ENCODE data around the gene EYA4. TPM values are rescaled to one million over a fixed set of nuclear protein-coding genes. Genes with fewer than 3 reads are reported as not detected.

EYA4 gene
- total and polyA plus RNA-seq, 10 donors = 0.03 to 2.6 (median 1.3) TPM

DNA sequence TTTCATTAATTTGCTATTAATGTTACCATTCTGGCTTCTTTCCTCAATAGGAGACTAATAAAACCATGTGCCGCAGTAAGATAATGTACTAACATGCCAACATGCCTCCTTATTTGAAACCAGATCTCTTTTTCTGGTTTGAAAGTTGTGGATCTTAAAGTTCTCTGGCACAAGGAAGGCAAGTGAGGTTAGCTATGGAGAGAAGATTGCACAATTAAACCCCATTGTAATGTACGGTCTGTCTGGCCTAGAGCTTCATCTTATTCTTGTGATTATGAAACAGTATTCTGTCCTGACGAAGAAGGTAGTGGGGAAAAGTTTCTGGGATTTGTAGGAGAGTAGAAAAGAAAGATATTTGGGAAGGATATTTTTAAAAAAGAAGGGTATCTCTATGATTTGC lies 68.4 kb downstream of the EYA4 start:
- no peak for DNase-seq
- 75 to 87% (median 79%) methylated on average over 3 of the region's 3 CpGs for WGBS, 5 donors
- no peaks in the 10 kb centered on the region for H3K4me1 ChIP-seq
- TF ChIP-seq, protein P1, sequence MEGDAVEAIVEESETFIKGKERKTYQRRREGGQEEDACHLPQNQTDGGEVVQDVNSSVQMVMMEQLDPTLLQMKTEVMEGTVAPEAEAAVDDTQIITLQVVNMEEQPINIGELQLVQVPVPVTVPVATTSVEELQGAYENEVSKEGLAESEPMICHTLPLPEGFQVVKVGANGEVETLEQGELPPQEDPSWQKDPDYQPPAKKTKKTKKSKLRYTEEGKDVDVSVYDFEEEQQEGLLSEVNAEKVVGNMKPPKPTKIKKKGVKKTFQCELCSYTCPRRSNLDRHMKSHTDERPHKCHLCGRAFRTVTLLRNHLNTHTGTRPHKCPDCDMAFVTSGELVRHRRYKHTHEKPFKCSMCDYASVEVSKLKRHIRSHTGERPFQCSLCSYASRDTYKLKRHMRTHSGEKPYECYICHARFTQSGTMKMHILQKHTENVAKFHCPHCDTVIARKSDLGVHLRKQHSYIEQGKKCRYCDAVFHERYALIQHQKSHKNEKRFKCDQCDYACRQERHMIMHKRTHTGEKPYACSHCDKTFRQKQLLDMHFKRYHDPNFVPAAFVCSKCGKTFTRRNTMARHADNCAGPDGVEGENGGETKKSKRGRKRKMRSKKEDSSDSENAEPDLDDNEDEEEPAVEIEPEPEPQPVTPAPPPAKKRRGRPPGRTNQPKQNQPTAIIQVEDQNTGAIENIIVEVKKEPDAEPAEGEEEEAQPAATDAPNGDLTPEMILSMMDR (IDR thresholded peaks at IDR 0.05 in 8 of 11, conservative IDR thresholded peaks at IDR 0.05 in 3 of 11) = no peak
- no peak for TF ChIP-seq POLR2AphosphoS5 (IDR thresholded peaks at IDR 0.05)
- TF ChIP-seq POLR2A (IDR thresholded peaks at IDR 0.05) = no peak
- H3K27ac ChIP-seq = no peak overlapping the region
- peaks cover 0 to 6% (median 0%) of the 10 kb centered on the region in 8 donors for H3K9me3 ChIP-seq
- intact Hi-C loops (cut with DNase I; ENCODE audit: low total_unique reads) = no loop called here
- H3K4me3 ChIP-seq = no peak overlapping the region
- H3K27me3 ChIP-seq (replicated peaks in 1 of 7) = no peaks in the 10 kb centered on the region
- H3K36me3 ChIP-seq = no peaks in the 10 kb centered on the region

DNA sequence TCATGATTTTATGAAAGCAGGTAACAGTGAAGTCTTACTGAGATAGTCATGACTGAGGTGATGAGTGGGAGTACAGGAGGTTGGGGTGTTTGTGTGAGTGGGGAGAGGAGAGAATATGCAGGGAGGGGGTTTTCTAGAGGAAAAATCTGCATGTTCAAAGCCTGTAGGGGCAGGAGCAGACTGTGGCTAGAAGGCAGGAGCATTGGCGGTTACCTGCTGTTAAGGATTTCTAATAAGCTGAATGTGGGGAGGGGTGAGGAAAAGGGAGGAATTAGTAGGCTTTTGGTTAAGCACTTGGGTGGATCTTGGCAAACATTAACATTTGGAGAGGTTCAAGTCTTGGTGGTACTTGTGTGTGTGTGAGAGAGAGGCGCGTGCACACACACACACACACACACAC lies 70.8 kb downstream of the EYA4 start:
- DNase-seq = no peak
- H3K4me1 ChIP-seq = no peaks in the 10 kb centered on the region
- WGBS, 5 donors = 54 to 90% (median 79%) methylated on average over 3 of the region's 3 CpGs
- H3K27ac ChIP-seq = no peak overlapping the region
- no peak for TF ChIP-seq POLR2AphosphoS5 (IDR thresholded peaks at IDR 0.05)
- TF ChIP-seq, protein P1 (IDR thresholded peaks at IDR 0.05 in 8 of 11, conservative IDR thresholded peaks at IDR 0.05 in 3 of 11) = no peak
- no peak for TF ChIP-seq POLR2A (IDR thresholded peaks at IDR 0.05)
- H3K4me3 ChIP-seq = no peak overlapping the region
- H3K27me3 ChIP-seq (replicated peaks in 1 of 7) = no peaks in the 10 kb centered on the region
- peaks cover 0 to 6% (median 0%) of the 10 kb centered on the region in 8 donors for H3K9me3 ChIP-seq
- intact Hi-C loops (cut with DNase I; ENCODE audit: low total_unique reads) = no loop called here
- H3K36me3 ChIP-seq = no peaks in the 10 kb centered on the region

DNA sequence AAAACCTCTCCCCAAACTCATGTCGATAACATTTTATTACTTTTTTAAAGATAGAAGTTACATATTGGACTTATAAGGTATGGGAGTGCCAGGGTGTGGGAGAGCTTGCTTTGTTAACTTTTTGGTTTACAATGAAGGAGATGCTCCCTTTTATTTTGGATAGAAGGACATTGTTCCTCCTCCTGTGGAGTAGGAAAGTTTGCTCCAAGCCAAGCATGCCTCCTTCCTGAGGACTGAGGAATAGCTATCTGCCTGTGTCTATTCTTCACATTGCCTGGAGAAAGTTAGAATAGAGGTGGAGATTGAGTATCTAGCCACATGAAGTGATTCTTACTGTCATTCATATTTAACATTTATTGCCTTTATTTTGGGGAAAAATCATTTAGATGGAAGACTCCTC lies 71.9 kb downstream of the EYA4 start:
- Histone ChIP-seq H3K27me3 (replicated peaks in 1 of 7) (no peaks in the 10 kb centered on the region), H3K4me3 (no peak overlapping the region), H3K27ac (no peak overlapping the region), H3K9me3 (no peaks in the 10 kb centered on the region), H3K36me3 (no peaks in the 10 kb centered on the region), H3K4me1 (no peaks in the 10 kb centered on the region)
- WGBS, 5 donors = 83 to 89% (median 89%) methylated on average over 1 of the region's 1 CpG
- DNase-seq = no peak
- no peak for TF ChIP-seq POLR2AphosphoS5 (IDR thresholded peaks at IDR 0.05)
- no peak for TF ChIP-seq POLR2A (IDR thresholded peaks at IDR 0.05)
- TF ChIP-seq, protein P1 (IDR thresholded peaks at IDR 0.05 in 8 of 11, conservative IDR thresholded peaks at IDR 0.05 in 3 of 11) = no peak
- intact Hi-C loops (cut with DNase I; ENCODE audit: low total_unique reads) = no loop called here

DNA sequence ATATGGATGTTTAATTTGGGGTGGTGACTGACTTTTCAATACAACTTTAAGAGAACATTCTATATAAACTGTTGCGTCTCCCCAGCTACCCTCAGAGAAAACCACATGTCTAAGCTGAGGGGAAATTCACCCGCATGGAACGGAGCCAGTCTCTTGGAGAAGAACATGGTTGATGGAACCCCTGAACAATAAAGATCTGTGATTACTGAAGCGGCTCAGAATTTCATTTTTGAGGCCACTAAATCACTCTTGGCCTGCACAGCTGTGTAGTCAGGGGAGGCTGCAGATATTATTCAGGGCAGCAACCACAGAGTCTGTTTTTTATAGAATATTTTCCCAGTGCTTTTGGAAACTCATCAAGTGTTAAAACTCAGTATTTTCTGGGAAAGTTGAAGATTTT lies 73.8 kb downstream of the EYA4 start:
- Histone ChIP-seq H3K36me3 (no peaks in the 10 kb centered on the region), H3K27ac (no peak overlapping the region), H3K9me3 (no peaks in the 10 kb centered on the region), H3K4me1 (no peaks in the 10 kb centered on the region), H3K4me3 (no peak overlapping the region), H3K27me3 (replicated peaks in 1 of 7) (no peaks in the 10 kb centered on the region)
- intact Hi-C loops (cut with DNase I; ENCODE audit: low total_unique reads) = no loop called here
- TF ChIP-seq POLR2AphosphoS5 (IDR thresholded peaks at IDR 0.05) (no peak), POLR2A (IDR thresholded peaks at IDR 0.05) (no peak)
- TF ChIP-seq, protein P1 (IDR thresholded peaks at IDR 0.05 in 8 of 11, conservative IDR thresholded peaks at IDR 0.05 in 3 of 11) = no peak
- no peak for DNase-seq
- WGBS, 5 donors = 71 to 83% (median 81%) methylated on average over 4 of the region's 4 CpGs
